SK-N-SH treated with all-trans-retinoic acid at 6 μM for 48 hours (cell line): ENCODE results near the gene ATP11C.

ENCODE experiments used
- ARNTL ChIP-seq: fragments of 450-650 bp; formaldehyde crosslinking; IDR thresholded peaks from 2 replicates; pipeline ENCODE4 v1.5.0; 2020; ENCODE audit warnings: low read depth, mild to moderate bottlenecking, moderate library complexity, borderline replicate concordance
- BACH2 ChIP-seq: fragments of 250-450 bp; sonication (Bioruptor Pico); IDR thresholded peaks from 2 replicates; pipeline ENCODE4 v1.9.0; 2021; ENCODE audit warnings: mild to moderate bottlenecking, borderline replicate concordance
- CSRNP3 ChIP-seq: fragments of 250-450 bp; sonication (Bioruptor Pico); IDR thresholded peaks from 2 replicates; pipeline ENCODE4 v1.5.1; 2021; ENCODE audit warnings: mild to moderate bottlenecking, moderate library complexity
- OSR1 ChIP-seq: fragments of 250-450 bp; sonication (Bioruptor Pico); IDR thresholded peaks from 2 replicates; pipeline ENCODE4 v1.8.0; 2022; ENCODE audit warnings: moderate library complexity, mild to moderate bottlenecking, inconsistent platforms
- PATZ1 ChIP-seq: fragments of 250-450 bp; sonication (Bioruptor Pico); IDR thresholded peaks from 2 replicates; pipeline ENCODE4 v1.8.0; 2020; ENCODE audit warnings: mild to moderate bottlenecking, moderate library complexity, borderline replicate concordance
- RARB ChIP-seq: fragments of 250-450 bp; sonication (Bioruptor Pico); IDR thresholded peaks from 2 replicates; pipeline ENCODE4 v1.8.0; 2021; ENCODE audit warnings: mild to moderate bottlenecking, moderate library complexity
- SNAI2 ChIP-seq: fragments of 250-450 bp; sonication (Bioruptor Pico); IDR thresholded peaks from 2 replicates; pipeline ENCODE4 v1.5.0; 2020; ENCODE audit warnings: mild to moderate bottlenecking, moderate library complexity
- TSHZ2 ChIP-seq: fragments of 250-450 bp; sonication (Bioruptor Pico); IDR thresholded peaks from 2 replicates; pipeline ENCODE4 v1.5.0; 2020; ENCODE audit warnings: mild to moderate bottlenecking, moderate library complexity
- ZC3H10 ChIP-seq: fragments of 250-450 bp; sonication (Bioruptor Pico); IDR thresholded peaks from 2 replicates; pipeline ENCODE4 v1.5.1; 2021; ENCODE audit warnings: mild to moderate bottlenecking, moderate library complexity
- ZFP3 ChIP-seq: fragments of 250-450 bp; sonication (Bioruptor Pico); IDR thresholded peaks from 2 replicates; pipeline ENCODE4 v1.5.0; 2020; ENCODE audit warnings: mild to moderate bottlenecking, moderate library complexity
- ZFP30 ChIP-seq: fragments of 450-650 bp; formaldehyde crosslinking; IDR thresholded peaks from 2 replicates; pipeline ENCODE4 v1.5.0; 2022; ENCODE audit warnings: mild to moderate bottlenecking, moderate library complexity
- ZNF565 ChIP-seq: fragments of 450-650 bp; formaldehyde crosslinking; conservative IDR thresholded peaks from 2 replicates; pipeline ENCODE4 v1.5.0; 2020; ENCODE audit warnings: low read depth, mild to moderate bottlenecking, moderate library complexity
- ZNF8 ChIP-seq: fragments of 450-650 bp; formaldehyde crosslinking; IDR thresholded peaks from 2 replicates; pipeline ENCODE4 v1.5.0; 2020; ENCODE audit warnings: mild to moderate bottlenecking, moderate library complexity

GRCh38 chrX:139834879-139835278, 98.0 kb downstream of the ATP11C start:
- TF ChIP-seq RARB (CRISPR knock-in tag), result no peak
- no peak for TF ChIP-seq BACH2 (CRISPR knock-in tag)
- no peak for TF ChIP-seq ZFP3 (CRISPR knock-in tag)
- no peak for TF ChIP-seq ARNTL
- no peak for TF ChIP-seq ZNF8 (CRISPR knock-in tag)
- no peak for TF ChIP-seq ZNF565 (CRISPR knock-in tag)
- TF ChIP-seq CSRNP3, result no peak
- TF ChIP-seq ZC3H10, result no peak
- TF ChIP-seq SNAI2, result no peak
- TF ChIP-seq ZFP30 (CRISPR knock-in tag), result no peak
- TF ChIP-seq OSR1 (CRISPR knock-in tag), result no peak
- no peak for TF ChIP-seq PATZ1 (CRISPR knock-in tag)
- TF ChIP-seq TSHZ2 (CRISPR knock-in tag), result no peak
